Immature natural killer cell (primary cell): ENCODE data around the gene KRI1. TPM values are rescaled to one million over a fixed set of nuclear protein-coding genes. Genes with fewer than 3 reads are reported as not detected.

ENCODE experiments used
- DNase-seq, 3 donors: peaks; one replicate each; pipeline ENCODE4 v3.0.0; 2022; ENCODE audit warnings: mixed read lengths in 1 of 3
- H3K27ac Mint-ChIP-seq, 6 donors: one replicate each; pipeline ENCODE4 v1.8.0; 2020; ENCODE audit warnings: mixed read lengths in 6 of 6, mild to moderate bottlenecking in 5 of 6, inconsistent platforms in 4 of 6, moderate library complexity in 3 of 6
- H3K27me3 Mint-ChIP-seq, 3 donors: one replicate each; pipeline ENCODE4 v1.8.0; 2020 to 2021; ENCODE audit warnings: low read depth in 3 of 3, mild to moderate bottlenecking in 3 of 3, mixed read lengths in 3 of 3, moderate library complexity in 3 of 3, inconsistent platforms in 1 of 3
- H3K36me3 Mint-ChIP-seq, 3 donors: one replicate each; pipeline ENCODE4 v1.8.0; 2020; ENCODE audit warnings: mixed read lengths in 3 of 3, inconsistent platforms in 2 of 3, mild to moderate bottlenecking in 2 of 3
- H3K4me1 Mint-ChIP-seq, 2 donors: one replicate each; pipeline ENCODE4 v1.8.0; 2020; ENCODE audit warnings: inconsistent platforms in 2 of 2, mild to moderate bottlenecking in 2 of 2, mixed read lengths in 2 of 2, moderate library complexity in 1 of 2
- H3K4me3 Mint-ChIP-seq, 5 donors: one replicate each; pipeline ENCODE4 v1.8.0; 2020; ENCODE audit warnings: mild to moderate bottlenecking in 5 of 5, mixed read lengths in 5 of 5, inconsistent platforms in 3 of 5, moderate library complexity in 3 of 5
- H3K9me3 Mint-ChIP-seq, 6 donors: one replicate each; pipeline ENCODE4 v1.8.0; 2020; ENCODE audit warnings: mild to moderate bottlenecking in 6 of 6, mixed read lengths in 6 of 6, inconsistent platforms in 4 of 6, moderate library complexity in 3 of 6
- polyA plus RNA-seq, 3 donors: library from polyadenylated mRNA; unstranded; fragments of 300-500 nt; fragmentation: Illumina TruSeq; gene quantifications; one replicate each; pipeline ENCODE4 v1.2.3, GENCODE V29; 2021

Gene KRI1
- polyA plus RNA-seq, 3 donors from 2014 or later = 5.7 to 44.4 (median 10.1) TPM

GRCh38 chr19:10517760-10518443, 47.9 kb downstream of the KRI1 start:
- peaks cover 41 to 77% (median 63%) of the 10 kb centered on the region in 3 donors for H3K27me3 Mint-ChIP-seq

GRCh38 chr19:10517361-10517759, 48.5 kb downstream of the KRI1 start, which contains the start of gene S1PR5:
TSS of gene S1PR5 (minus strand) at chr19:10517447. CDS start at chr19:10515011, 2,436 bp downstream.
- Mint-ChIP-seq H3K9me3 (no peaks in the 10 kb centered on the region), H3K36me3 (peaks cover 26 to 34% (median 26%) of the 10 kb centered on the region in 3 donors), H3K27me3 (peaks cover 42 to 77% (median 67%) of the 10 kb centered on the region in 3 donors), H3K27ac (peak within 1 kb of the TSS; percentile 98 to 100 (median 100)), H3K4me1 (peaks cover 59 to 65% of the 10 kb centered on the region in 2 donors), H3K4me3 (peak within 1 kb of the TSS; percentile 92 to 99 (median 93))
- DNase-seq = peak; percentile 73 to 78 (median 74)

More at GRCh38 chr19:10517760-10518443, 47.9 kb downstream of the KRI1 start:
- Mint-ChIP-seq H3K36me3 (peaks cover 22 to 32% (median 25%) of the 10 kb centered on the region in 3 donors), H3K9me3 (no peaks in the 10 kb centered on the region), H3K4me3 (peak overlapping the region; percentile 92 to 99 (median 93)), H3K27ac (peak overlapping the region; percentile 93 to 100 (median 100)), H3K4me1 (peaks cover 56 to 64% of the 10 kb centered on the region in 2 donors)
- DNase-seq = peak; percentile 70 to 75 (median 75)

DNA sequence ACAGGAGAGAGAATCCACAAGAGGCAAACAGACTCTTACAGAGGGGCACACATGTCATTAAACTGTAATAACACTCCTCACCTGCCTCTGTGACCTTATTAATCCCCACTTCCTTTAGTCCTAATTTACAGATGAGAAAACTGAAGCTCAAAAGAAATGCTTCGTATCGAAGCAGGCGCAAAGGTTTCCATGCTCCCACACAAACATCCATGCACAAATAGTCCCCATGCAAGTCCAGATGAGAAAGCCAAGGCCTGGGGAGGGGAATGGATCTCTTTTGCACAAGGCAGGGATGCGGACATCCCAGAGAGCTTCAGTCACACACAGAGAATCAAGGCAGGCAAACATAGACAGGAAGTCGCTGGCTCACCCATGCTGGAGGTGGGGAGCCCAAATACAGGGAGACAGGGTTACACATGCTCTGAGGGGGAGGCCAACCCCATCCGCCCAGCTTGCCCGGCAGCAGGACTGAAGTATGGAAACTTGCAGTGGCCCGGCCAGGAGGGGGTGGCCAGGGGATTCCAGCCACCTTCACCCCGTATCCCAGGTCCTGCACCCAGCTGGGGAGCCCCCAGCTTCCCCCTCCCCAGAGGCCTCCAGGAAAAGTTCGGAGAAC, 49.0 kb downstream of the KRI1 start:
- DNase-seq = peak; percentile 57 to 60 (median 59)
- Mint-ChIP-seq H3K4me3 (peak overlapping the region; percentile 90 to 94 (median 93)), H3K9me3 (no peaks in the 10 kb centered on the region), H3K36me3 (peaks cover 26 to 34% (median 30%) of the 10 kb centered on the region in 3 donors), H3K27ac (peak overlapping the region; percentile 96 to 99 (median 98)), H3K4me1 (peaks cover 58 to 65% of the 10 kb centered on the region in 2 donors), H3K27me3 (peaks cover 39 to 75% (median 70%) of the 10 kb centered on the region in 3 donors)

DNA sequence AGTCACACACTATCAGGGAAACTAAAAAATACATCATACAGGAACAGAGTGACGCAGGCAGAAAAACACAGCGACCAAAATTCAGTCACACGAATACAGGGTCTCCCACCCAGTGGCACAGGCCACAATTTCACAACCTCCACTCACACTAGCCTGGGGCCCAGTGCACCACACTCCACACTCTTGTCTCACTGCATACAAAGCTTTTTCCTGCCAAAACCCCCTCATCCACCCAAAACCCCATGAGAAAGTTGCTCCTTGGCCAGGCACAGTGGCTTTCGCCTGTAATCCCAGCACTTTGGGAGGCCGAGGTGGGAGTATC, 49.8 kb downstream of the KRI1 start:
- Mint-ChIP-seq H3K27me3 (peaks cover 39 to 74% (median 74%) of the 10 kb centered on the region in 3 donors), H3K27ac (peak overlapping the region; percentile 96 to 99 (median 98)), H3K9me3 (no peaks in the 10 kb centered on the region), H3K36me3 (peaks cover 26 to 34% (median 30%) of the 10 kb centered on the region in 3 donors), H3K4me1 (peaks cover 54 to 62% of the 10 kb centered on the region in 2 donors), H3K4me3 (peak overlapping the region; percentile 90 to 94 (median 93))
- peak; percentile 91 to 93 (median 92) for DNase-seq

GRCh38 chr19:10514211-10515145, 51.3 kb downstream of the KRI1 start:
- Mint-ChIP-seq H3K27me3 (peaks cover 39 to 76% (median 72%) of the 10 kb centered on the region in 3 donors), H3K4me3 (peak overlapping the region; percentile 90 to 94 (median 93)), H3K9me3 (no peaks in the 10 kb centered on the region), H3K4me1 (peaks cover 52 to 61% of the 10 kb centered on the region in 2 donors), H3K27ac (peak overlapping the region; percentile 96 to 99 (median 98)), H3K36me3 (peaks cover 26 to 34% (median 30%) of the 10 kb centered on the region in 3 donors)
- DNase-seq = peak; percentile 58 to 75 (median 72)

- Mint-ChIP-seq H3K4me1 (peaks cover 51 to 62% of the 10 kb centered on the region in 2 donors), H3K4me3 (peak overlapping the region; percentile 90 to 94 (median 93)), H3K27me3 (peaks cover 44 to 78% (median 68%) of the 10 kb centered on the region in 3 donors), H3K36me3 (peaks cover 26 to 34% (median 30%) of the 10 kb centered on the region in 3 donors), H3K9me3 (no peaks in the 10 kb centered on the region), H3K27ac (peak overlapping the region; percentile 91 to 98 (median 97))
- DNase-seq = no peak
Observed at GRCh38 chr19:10513223-10513622, 52.6 kb downstream of the KRI1 start.

DNA sequence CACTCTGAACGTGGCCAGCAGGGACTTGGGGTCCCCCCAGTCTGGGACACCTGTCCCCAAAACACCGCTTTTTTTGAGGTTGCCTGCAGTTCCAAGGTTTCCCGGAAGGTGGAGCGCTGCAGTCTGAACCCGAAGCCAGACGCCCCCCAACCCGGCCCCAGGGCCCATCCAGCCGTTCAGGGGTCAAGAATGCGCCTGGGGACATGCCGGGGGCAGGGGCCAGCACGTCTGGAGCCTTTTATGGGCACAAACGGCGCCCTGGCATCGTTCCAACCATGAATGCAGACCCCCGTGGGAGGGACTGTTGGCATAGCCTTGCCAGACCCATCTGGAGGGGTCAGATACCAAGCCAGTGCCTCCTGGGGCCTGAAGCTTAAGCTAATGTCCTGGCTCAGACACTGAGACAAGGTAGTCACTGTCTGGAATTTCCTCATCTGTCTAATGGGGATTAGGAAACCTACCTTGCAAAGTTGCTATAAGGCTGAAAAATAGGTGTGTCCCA, 55.5 kb downstream of the KRI1 start:
- peak; percentile 63 to 67 (median 65) for DNase-seq
- Mint-ChIP-seq H3K27me3 (peaks cover 29 to 56% (median 51%) of the 10 kb centered on the region in 3 donors), H3K27ac (peak overlapping the region; percentile 81 to 98 (median 86)), H3K36me3 (peaks cover 16 to 26% (median 25%) of the 10 kb centered on the region in 3 donors), H3K4me3 (peak overlapping the region; percentile 50 to 74 (median 68)), H3K9me3 (no peaks in the 10 kb centered on the region), H3K4me1 (peaks cover 54 to 68% of the 10 kb centered on the region in 2 donors)

DNA sequence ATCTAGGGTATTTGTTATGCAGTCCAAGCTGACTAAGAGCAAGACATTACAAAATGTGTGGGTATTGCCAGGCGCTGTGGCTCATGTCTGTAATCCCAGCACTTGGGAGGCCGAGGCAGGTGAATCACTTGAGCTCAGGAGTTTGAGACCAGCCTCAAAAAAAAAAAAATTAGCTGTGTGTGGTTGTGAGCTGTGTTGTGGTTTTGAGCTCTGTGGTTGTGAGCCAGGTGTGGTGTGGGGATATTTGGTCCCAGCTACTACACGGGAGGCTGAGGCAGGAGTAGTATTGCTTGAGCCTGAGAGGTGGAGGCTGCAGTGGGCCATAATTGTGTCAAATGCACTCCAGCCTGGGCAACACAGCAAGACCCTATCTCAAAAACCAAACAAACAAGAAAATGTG, 57.1 kb downstream of the KRI1 start:
- peaks cover 51 to 64% of the 10 kb centered on the region in 2 donors for H3K4me1 Mint-ChIP-seq
- DNase-seq = peak in 1 of 3 donors; percentile 35
- peaks cover 22 to 42% (median 39%) of the 10 kb centered on the region in 3 donors for H3K27me3 Mint-ChIP-seq
- no peaks in the 10 kb centered on the region for H3K9me3 Mint-ChIP-seq
- H3K27ac Mint-ChIP-seq = peak overlapping the region; percentile 81 to 98 (median 84)
- peak overlapping the region in 4 of 5 donors; percentile 48 to 73 (median 59) for H3K4me3 Mint-ChIP-seq
- H3K36me3 Mint-ChIP-seq = peaks cover 9 to 15% (median 10%) of the 10 kb centered on the region in 3 donors

DNA sequence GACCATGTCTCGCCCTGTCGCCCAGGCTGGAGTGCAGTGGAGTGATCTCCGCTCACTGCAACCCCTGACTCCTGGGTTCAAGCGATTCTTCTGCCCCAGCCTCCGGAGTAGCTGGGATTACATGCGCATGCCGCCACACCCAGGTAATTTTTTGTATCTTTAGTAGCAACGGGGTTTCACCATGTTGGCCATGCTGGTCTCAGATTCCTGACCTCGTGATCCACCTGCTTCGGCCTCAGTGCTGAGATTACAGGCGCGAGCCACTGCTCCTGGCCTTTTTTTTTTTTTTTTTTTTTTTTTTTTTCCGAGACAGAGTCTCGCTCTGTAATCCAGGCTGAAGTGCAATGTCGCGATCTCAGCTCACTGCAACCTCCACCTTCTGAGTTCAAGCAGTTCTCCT, 57.8 kb downstream of the KRI1 start:
- H3K27ac Mint-ChIP-seq = peak overlapping the region; percentile 13 to 98 (median 60)
- H3K36me3 Mint-ChIP-seq = peaks cover 2 to 8% (median 4%) of the 10 kb centered on the region in 3 donors
- H3K4me3 Mint-ChIP-seq = peak overlapping the region in 1 of 5 donors; percentile 27
- peaks cover 45 to 61% of the 10 kb centered on the region in 2 donors for H3K4me1 Mint-ChIP-seq
- no peak for DNase-seq
- no peaks in the 10 kb centered on the region for H3K9me3 Mint-ChIP-seq
- peaks cover 20 to 39% (median 37%) of the 10 kb centered on the region in 3 donors for H3K27me3 Mint-ChIP-seq

DNA sequence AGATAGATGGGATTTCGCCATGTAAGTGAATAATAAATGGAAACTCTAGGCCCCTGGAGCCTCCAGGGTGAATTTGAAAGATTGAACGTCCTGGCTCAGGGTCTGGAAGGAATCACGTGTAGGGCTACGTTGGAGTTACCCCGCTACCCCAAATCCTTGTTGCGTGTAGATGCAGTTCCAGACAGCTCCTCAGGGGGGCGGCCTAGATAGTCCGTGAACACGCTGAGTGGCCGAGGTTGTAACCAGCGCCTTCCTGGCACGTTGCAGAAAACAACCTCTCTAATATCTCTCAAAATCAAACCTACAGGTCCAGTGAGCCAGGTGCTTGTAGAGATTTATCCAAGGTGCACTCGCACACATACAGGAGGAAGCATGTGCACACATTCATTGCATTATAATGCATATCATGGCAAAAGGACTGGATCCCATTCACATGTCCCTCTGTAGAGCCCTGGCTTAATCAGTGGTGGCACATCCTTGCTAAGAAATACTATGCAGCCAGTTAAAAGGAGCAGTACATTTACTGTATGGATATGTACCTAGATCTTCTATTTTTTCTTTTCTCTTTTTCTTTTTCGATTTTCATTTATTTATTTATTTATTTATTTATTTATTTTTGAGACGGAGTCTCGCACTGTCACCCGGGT, 60.1 kb downstream of the KRI1 start:
- H3K4me3 Mint-ChIP-seq = peak overlapping the region; percentile 54 to 77 (median 64)
- H3K27me3 Mint-ChIP-seq = peaks cover 20 to 35% (median 29%) of the 10 kb centered on the region in 3 donors
- H3K9me3 Mint-ChIP-seq = no peaks in the 10 kb centered on the region
- H3K36me3 Mint-ChIP-seq = no peaks in the 10 kb centered on the region
- peak overlapping the region; percentile 68 to 92 (median 85) for H3K27ac Mint-ChIP-seq
- peak; percentile 76 to 81 (median 76) for DNase-seq
- H3K4me1 Mint-ChIP-seq = peaks cover 44 to 50% of the 10 kb centered on the region in 2 donors
